Measurements from ENCODE around the gene SDCCAG8.

Gene SDCCAG8

GRCh38 chr1:243465738-243466137 lies 209.9 kb downstream of the SDCCAG8 start:
- no peak for DNase-seq

- DNase-seq = no peak
These were observed 213.7 kb downstream of the SDCCAG8 start for GRCh38 chr1:243469497-243469896.

DNA sequence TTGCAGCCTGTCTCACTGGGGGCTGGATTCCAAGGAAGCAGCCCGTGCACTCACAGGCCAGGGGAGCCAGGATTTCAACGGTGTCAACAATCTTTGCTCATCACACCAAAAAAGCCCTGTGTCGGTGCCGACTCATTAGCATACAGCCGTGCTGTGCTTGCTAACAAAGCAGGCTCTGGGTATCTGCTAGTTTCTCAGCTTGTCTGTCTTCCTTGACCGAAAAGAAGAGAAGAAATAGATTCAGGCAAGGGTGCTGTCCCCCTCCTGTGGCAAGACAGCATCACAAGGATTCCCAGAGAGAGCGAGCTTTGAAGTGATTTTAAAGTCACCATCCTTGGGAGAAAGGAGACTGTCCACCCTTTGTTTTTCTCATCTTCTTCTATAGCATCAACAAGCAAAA lies 214.7 kb downstream of the SDCCAG8 start:
- DNase-seq = no peak

GRCh38 chr1:243471026-243471685 lies 215.3 kb downstream of the SDCCAG8 start:
- DNase-seq = no peak

DNA sequence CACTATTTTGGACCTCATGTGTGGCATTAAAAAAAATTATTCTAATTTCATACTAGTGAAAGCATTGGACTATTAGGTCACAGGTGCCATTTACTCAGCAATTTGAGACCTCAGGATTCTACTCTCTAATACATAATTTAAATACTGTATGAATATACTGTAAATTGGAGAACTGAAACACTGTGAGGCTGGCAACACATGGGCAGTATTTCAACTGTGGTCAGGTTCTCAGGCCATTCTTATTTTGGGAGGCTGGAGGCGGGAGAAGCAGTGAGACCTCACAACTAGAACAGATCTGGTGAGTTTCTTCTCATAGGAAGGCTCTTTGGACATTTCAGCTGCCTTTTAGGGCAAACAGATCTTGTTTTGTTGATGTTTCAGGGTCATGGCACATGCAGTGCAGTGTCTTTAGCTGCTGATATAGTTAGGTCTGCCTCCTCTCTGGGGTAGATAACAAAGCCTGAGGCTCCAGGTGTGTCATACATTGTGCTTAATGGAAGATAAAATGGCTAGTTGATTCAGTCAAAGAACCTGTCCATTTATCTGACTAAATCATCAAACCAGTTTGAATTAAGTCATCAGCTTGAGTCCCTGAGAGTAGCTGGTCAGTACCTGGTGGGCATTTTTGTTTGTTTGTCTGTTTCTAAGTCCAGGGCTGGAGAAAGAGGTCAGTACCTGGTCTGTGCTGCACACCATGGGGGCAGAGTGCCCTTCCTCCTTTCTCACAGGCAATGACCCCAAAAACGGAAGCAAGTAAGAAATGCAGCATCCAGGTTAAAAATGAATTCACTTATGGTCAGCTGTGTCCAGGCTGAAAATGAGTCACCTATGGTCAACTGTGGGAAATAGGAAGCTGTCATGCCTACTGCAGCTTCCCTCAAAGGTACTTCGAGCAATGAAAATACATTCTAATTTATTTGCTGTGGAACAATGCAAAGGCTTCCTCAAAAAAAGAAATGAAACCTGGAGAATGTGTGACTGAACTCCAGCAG lies 216.2 kb downstream of the SDCCAG8 start:
- no peak for DNase-seq

DNA sequence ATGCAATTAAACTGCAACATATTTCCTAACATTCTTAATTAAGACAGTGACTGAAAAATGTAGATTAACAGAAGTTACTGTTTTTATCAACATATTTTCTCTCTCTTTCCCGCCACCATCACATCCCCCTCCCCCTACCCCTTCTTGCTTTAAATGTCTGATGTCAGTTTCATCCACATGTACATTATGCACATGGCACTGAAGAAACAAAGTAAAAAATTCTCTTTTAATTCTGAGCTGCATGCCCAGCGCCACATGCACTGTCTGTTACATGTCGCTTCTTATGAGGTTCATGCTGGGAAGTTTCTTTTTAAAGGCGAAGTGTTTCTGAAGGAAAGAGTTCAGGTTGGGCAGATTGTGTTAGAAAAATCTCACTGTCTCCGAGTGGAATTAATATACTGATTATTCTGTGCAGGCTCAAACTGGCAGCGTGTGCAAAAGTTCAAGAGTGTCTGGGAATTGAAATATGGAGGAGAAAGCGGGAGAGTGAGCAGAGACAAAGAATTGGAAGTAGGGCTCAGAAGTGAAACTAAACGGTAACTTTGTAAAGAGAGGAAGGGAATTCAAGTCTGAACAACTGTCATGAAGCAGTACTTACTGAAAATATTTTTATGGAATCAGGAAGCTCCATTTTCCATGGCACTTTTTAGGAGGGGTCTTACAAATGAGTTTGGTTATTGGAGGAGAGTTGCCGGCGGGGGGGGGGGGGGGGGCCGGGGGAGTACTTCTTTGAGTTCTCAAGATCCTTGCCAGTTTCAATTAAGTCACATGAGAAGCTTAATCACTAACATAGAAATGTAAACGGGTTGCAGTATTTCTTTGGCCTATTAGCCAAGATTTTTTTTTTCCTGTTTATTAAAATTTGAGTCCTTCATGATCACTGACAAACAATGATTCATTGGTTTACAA lies 217.6 kb downstream of the SDCCAG8 start:
- DNase-seq = no peak

DNA sequence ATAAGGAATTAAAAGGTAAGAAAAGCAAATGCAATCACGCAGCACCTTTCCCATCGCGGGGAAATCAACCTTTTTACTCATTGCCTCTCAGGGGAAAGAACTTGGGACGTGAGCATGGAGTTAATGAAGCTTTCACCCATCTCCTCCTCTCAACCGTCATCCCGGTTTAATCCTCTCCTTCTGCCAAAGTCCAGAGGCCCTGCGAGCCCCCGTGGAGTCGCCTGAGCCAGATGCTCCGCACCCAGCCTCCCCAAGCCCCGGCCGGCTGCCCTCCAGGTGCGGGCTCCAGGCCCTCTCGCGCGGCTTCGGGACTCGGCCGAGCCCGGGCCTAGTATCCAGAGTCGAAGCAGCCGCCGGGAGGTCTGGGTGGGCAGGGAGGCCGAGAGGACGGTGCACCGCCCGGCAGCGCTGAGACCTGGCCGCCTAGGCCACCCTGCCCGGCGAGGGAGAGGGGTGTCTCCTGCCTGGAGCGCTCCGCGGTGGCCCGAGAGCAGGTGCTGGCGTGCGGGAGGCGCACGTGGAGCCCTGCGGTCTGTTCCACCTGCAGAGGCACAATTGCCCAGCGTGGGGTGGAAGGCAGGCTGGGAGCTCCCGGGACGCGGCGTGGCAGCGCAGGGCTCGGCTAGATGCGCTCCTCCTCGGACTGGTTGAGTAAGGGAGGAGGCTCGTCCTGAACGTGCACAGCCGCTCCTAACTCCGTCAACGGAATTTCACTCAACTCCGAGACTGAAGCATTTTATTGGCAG lies 218.5 kb downstream of the SDCCAG8 start:
- DNase-seq = no peak

- DNase-seq = no peak
These were observed 219.1 kb downstream of the SDCCAG8 start for GRCh38 chr1:243474906-243475305.

DNA sequence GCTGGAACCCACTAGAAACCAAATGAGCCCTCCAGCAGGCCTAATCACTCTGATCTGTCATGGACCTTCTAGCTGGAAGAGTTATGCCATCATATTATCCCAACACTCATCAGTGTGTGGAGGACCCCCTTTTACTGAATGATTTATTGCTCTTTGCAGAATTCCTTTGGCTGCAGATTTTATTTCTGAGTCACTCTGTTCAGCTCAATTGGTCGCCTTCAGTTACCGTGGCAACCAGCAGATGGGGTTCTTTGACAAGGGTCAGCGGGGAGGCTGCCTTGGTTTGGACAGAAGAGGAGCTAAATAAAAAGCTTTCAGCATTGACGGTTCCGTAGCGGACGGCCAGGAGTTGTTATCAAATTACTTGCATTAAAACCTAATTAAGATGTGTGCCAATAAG lies 220.1 kb downstream of the SDCCAG8 start:
- DNase-seq = no peak

GRCh38 chr1:243477731-243478290 lies 222.0 kb downstream of the SDCCAG8 start:
- no peak for DNase-seq

DNA sequence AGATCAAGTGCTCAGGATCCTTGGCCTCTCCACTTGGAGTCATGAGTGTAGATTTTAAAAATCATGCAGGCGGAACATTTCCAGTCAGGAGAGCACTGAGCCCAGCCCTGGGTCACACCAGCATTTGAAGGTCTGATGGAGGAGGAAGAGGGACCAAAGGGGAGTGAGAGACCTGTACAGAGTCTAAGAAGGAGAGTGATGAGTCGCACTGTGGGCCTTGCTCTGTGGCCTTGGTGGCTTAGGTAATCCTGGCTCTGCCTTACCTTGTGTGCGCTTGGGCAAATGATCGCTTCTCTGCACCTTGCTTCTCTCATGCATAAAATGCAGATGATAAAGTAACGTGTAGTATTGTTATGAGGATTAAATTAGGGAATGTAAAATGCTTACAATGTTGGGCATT lies 225.3 kb downstream of the SDCCAG8 start:
- no peak for DNase-seq

DNA sequence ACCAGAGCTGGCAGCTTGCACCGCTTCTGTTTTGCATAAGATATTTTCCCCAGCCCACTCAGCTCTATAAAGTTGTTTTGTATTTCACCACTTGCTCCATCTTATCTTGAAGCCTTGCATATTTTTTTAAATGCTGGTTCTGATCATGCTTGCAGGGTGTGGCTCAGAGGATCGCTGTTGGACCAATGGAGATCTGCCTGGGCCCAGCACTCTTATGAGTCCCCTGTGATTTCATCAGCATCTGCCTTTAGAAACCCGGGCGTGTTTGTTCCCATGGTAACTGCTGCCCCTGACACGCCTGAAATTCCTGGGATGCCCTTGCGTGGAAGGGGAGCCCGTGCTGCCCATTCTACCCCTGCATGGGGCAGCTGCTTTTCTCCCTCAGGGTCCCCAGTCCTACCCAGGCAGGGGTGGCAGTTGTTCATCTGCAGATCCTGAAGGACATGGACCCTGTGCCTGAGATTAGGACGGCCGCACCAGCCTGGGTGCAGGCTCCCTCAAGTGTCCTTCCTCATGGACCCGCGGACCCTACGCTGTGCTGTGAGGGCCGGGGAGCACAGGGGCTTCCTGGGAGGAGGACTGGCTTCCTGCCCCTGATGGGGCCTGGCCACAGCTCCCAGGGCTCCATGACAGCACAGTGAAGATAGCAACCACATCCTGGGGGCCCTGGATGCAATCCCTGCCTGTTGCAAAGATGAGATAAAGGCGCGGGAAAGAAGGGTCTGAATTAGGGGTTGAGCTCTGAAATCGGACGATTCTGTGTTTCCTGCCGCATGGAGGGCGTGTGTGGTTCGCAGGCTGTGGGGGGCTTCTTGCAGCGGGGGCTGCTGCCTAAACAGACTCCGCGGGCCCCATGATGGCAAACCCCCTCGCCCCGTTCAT lies 226.5 kb downstream of the SDCCAG8 start:
- DNase-seq = no peak

DNA sequence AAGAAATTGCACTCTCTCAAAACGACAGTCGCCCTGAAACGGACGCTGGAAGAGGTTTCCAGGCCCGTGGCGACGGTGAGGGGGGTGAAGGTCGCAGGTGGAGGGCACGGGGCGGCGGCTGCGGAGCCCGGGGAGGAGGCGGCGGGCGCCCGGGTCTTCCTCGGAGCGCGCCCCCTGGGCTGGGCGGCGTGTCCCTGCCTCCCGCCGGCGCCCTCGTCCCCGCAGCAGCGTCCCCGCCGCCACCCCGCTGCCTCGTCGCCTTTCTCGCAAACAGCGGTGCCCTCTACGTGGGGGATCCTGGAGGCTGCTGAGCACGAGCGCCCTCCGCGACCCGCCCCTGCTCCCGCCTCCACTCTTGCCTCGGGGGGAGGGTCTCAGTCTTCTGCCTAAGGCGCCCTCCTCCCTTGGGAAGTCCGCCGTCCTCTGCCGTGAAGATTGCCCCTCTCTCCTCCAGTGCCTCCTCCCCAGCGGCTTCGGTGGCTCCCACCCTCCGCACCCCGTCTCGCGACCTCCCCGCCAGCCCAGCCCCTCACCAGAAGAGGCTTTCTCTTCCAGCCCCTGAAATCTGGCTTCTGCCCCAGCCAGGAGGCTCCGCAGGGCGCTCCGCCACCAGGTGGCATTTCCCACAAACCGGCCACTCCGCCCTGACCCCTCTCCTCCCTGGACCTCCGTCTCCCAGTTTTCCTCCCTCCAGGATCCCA lies 227.4 kb downstream of the SDCCAG8 start:
- DNase-seq = peak; percentile 11 to 13

DNA sequence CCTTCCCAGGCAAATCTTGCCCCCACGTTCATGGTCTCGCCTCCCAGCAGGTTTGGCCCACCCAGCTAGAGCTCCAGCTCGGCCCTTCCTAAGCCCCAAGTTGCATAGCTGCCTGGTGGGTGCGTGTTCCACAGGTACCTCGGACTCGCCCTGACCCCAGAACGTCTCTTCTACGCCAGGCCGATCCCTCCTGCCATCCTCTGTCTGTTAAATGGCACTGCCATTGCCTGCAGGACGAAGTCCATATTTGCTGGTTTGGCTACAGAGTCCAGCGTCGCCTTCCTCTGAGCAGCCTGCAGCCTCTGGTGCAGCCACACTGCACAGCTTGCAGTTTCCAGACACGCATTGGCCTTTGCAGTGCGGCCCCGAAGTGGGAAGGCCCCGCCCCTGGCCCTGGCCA lies 228.1 kb downstream of the SDCCAG8 start:
- no peak for DNase-seq

- DNase-seq = no peak
These were observed 231.3 kb downstream of the SDCCAG8 start for GRCh38 chr1:243487036-243487648.

DNA sequence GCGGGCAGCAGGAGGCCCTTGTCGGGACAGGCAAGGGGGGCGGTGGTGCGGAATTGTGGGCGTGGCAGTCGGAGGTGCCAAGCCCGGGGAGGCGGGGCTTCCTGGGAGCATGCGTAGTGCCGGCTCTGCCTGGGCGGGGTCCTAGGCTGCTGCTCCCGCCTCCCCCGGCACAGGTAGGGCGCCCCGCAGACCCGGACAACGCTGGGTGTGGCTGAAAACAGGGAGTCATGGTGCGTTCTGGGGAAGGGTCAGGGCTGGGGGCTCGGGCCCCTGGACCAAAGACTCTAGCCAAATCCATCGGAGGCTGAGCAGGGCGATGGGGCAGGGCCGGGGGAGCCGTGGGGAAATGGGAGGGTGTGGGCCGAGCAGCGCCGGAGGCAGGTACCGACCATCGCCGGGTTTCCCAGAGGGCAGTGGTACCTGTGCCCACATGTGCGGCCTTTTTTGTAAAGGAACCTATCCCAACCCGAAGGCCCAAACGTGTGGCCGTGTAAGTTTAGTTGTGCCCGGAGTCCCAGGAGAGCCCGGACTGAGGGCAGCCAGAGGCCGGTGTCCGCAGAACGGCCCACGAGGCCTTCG lies 231.9 kb downstream of the SDCCAG8 start:
- peak in 1 of 2 experiments; percentile 17 for DNase-seq

DNA sequence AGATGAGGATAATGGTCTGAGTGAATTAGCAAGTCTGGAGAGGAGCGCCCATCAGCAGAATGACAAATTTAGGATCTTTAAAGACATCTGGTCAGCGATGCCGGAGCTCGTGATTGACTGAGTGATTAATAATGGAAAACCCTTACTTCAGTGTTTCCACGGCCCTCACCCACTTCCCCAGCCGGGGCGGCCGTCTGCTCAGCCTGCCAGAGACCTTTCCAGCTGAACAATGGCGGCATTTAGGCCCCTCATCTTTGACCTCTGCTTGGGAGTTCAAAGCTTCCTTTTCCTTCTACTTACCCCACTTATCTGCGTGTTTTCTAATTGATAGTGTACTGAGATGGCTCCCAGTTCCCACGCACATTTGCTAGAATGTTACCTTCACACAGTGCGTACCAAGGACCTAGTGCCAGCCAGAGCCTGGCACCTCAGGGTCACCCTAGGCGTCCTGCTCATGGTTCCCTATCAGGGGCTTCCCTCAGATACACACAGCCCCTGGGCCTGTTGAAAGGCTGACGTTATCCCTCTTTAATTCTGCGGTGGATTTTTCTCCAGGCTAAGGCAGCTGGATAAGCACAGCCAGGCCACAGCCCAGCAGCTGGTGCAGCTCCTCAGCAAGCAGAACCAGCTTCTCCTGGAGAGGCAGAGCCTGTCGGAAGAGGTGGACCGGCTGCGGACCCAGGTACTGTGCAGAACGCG lies 232.8 kb downstream of the SDCCAG8 start:
- no peak for DNase-seq

GRCh38 chr1:243489158-243489527 lies 233.3 kb downstream of the SDCCAG8 start:
- DNase-seq = no peak
